ENCODE results near the gene PPP1R14D.

GRCh38 chr15:40846841-40847222 lies 18.3 kb upstream of the PPP1R14D start:
- TF ChIP-seq POLR2A (IDR thresholded peaks at IDR 0.05) (no peak), EP300 (IDR thresholded peaks at IDR 0.05) (no peak), POLR2AphosphoS5 (IDR thresholded peaks at IDR 0.05) (no peak)
- TF ChIP-seq, protein P1, sequence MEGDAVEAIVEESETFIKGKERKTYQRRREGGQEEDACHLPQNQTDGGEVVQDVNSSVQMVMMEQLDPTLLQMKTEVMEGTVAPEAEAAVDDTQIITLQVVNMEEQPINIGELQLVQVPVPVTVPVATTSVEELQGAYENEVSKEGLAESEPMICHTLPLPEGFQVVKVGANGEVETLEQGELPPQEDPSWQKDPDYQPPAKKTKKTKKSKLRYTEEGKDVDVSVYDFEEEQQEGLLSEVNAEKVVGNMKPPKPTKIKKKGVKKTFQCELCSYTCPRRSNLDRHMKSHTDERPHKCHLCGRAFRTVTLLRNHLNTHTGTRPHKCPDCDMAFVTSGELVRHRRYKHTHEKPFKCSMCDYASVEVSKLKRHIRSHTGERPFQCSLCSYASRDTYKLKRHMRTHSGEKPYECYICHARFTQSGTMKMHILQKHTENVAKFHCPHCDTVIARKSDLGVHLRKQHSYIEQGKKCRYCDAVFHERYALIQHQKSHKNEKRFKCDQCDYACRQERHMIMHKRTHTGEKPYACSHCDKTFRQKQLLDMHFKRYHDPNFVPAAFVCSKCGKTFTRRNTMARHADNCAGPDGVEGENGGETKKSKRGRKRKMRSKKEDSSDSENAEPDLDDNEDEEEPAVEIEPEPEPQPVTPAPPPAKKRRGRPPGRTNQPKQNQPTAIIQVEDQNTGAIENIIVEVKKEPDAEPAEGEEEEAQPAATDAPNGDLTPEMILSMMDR (IDR thresholded peaks at IDR 0.05) = no peak

Data from gastroesophageal sphincter (tissue), 3 donors.